Common myeloid progenitor, CD34-positive (primary cell): ENCODE measurements around the gene ZPBP.

ENCODE experiments used
- CTCF ChIA-PET: fragments of 350-600 bp; sonication (Branson Sonifier 250); formaldehyde crosslinking; loops from one replicate; lab custom pipeline; 2021; ENCODE audit warnings: antibody characterized with exemption; lab: Charles Lee
- POLR2A ChIA-PET: fragments of 350-600 bp; sonication (Branson Sonifier 250); formaldehyde crosslinking; loops from one replicate; lab custom pipeline; 2021; ENCODE audit warnings: antibody characterized with exemption; lab: Charles Lee
- DNase-seq, 3 donors: peaks; one replicate each; pipeline versions ENCODE4 v3.0.0 to v3.0.0-alpha.2; 2013
- H3K27ac ChIP-seq, 2 experiments: 1 replicate in 1 of 2; 2 replicates in 1 of 2; pipeline ENCODE4 v1.7.0; 2013; ENCODE audit warnings: inconsistent platforms in 2 of 2, low read length in 2 of 2, mild to moderate bottlenecking in 2 of 2, low read depth in 1 of 2, moderate library complexity in 1 of 2; ENCODE audit not compliant: severe bottlenecking in 2 of 2, insufficient read depth in 1 of 2, poor library complexity in 1 of 2
- H3K27me3 ChIP-seq, 5 experiments: replicated peaks in 2 of 5; 1 replicate in 3 of 5; 2 replicates in 2 of 5; pipeline versions ENCODE4 v1.6.1 to v1.7.0; 2013; ENCODE audit warnings: low read length in 4 of 5, mild to moderate bottlenecking in 2 of 5, moderate library complexity in 2 of 5, inconsistent platforms in 1 of 5; ENCODE audit not compliant: insufficient read depth in 5 of 5, control insufficient read depth in 4 of 5
- H3K36me3 ChIP-seq, 4 experiments: 1 replicate in 2 of 4; 2 replicates in 2 of 4; pipeline versions ENCODE4 v1.6.1 to v1.7.0; 2013; ENCODE audit warnings: low read length in 3 of 4, control low read depth in 1 of 4, mild to moderate bottlenecking in 1 of 4; ENCODE audit not compliant: control insufficient read depth in 4 of 4, insufficient read depth in 4 of 4
- H3K4me1 ChIP-seq, 4 experiments: 1 replicate in 3 of 4; 2 replicates in 1 of 4; pipeline versions ENCODE4 v1.6.1 to v1.7.1; 2013; ENCODE audit warnings: low read length in 3 of 4, mild to moderate bottlenecking in 3 of 4, control low read depth in 1 of 4, inconsistent platforms in 1 of 4, moderate library complexity in 1 of 4; ENCODE audit not compliant: control insufficient read depth in 4 of 4, insufficient read depth in 4 of 4; ENCODE audit errors: control extremely low read depth in 1 of 4
- H3K4me3 ChIP-seq, 7 experiments: 1 replicate in 4 of 7; 2 replicates in 3 of 7; pipeline versions ENCODE4 v1.5.1 to v1.7.0; 2013; ENCODE audit warnings: mild to moderate bottlenecking in 7 of 7, low read length in 6 of 7, moderate library complexity in 6 of 7, inconsistent platforms in 2 of 7, low read depth in 2 of 7, control low read depth in 1 of 7; ENCODE audit not compliant: insufficient read depth in 4 of 7, control insufficient read depth in 1 of 7; ENCODE audit errors: extremely low read depth in 1 of 7
- H3K9me3 ChIP-seq, 5 experiments: 1 replicate in 4 of 5; 2 replicates in 1 of 5; pipeline versions ENCODE4 v1.6.1 to v1.7.1; 2013; ENCODE audit warnings: low read length in 4 of 5, mild to moderate bottlenecking in 2 of 5, inconsistent platforms in 1 of 5, low read depth in 1 of 5, moderate library complexity in 1 of 5; ENCODE audit not compliant: control insufficient read depth in 4 of 5, insufficient read depth in 2 of 5; ENCODE audit errors: control extremely low read depth in 1 of 5
- WGBS: methylation state at CpG from one replicate; pipeline ENCODE4 v1.1.5; 2013; ENCODE audit not compliant: insufficient coverage; 5-methylcytosine and 5-hydroxymethylcytosine counted together

Gene ZPBP

DNA sequence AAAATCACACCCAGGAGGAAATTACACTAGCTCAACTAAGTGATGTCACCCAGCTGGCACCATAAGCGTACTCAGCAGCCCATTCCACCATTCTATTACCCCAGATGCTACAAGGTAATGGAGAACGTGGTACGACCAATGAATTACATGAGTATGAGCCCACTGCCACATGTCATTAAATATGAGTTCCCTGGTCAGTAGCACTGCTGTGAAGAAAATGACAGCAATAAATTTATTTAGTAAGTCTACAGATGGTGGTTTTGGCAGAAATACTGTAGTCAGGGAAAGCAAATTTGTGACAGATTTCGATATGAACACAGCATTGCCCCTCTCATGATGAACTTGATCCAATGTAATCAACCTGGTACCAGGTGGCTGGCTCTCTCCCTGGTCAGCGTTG is 165.4 kb downstream of the ZPBP start:
- ChIA-PET CTCF (no interaction called here), POLR2A (no interaction called here)
- peaks cover 0 to 9% (median 0%) of the 10 kb centered on the region in 5 experiments for H3K9me3 ChIP-seq
- no peak for DNase-seq
- no peaks in the 10 kb centered on the region for H3K36me3 ChIP-seq
- WGBS, result 100% methylated on average over 5 of the region's 5 CpGs
- no peak overlapping the region for H3K27ac ChIP-seq
- no peak overlapping the region for H3K4me3 ChIP-seq
- no peaks in the 10 kb centered on the region for H3K27me3 ChIP-seq
- no peaks in the 10 kb centered on the region for H3K4me1 ChIP-seq

DNA sequence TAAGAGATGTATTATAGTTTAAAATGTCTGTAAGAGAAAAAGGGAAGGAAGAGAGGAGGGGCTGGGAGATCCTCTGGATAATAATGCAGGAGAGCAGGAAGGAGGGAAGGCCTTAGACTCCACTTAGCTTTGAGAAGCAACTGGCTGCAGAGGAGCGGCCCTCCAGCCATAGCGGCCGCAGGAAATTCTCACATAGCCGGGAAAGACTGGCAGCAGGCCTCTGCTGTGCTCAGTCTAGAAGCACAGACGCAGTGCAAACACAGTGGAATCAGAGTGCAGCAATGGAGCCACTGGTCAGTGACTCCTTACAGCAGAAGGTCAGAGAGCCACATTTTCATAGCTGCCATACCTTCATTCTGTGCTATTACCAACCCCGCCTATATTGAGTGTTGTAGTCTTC is 166.3 kb downstream of the ZPBP start:
- DNase-seq, result no peak
- peaks cover 0 to 5% (median 0%) of the 10 kb centered on the region in 5 experiments for H3K9me3 ChIP-seq
- H3K4me1 ChIP-seq, result no peaks in the 10 kb centered on the region
- POLR2A ChIA-PET, result no interaction called here
- H3K4me3 ChIP-seq, result no peak overlapping the region
- H3K36me3 ChIP-seq, result no peaks in the 10 kb centered on the region
- WGBS, result 91% methylated on average over 5 of the region's 6 CpGs
- CTCF ChIA-PET, result no interaction called here
- H3K27ac ChIP-seq, result no peak overlapping the region
- no peaks in the 10 kb centered on the region for H3K27me3 ChIP-seq

DNA sequence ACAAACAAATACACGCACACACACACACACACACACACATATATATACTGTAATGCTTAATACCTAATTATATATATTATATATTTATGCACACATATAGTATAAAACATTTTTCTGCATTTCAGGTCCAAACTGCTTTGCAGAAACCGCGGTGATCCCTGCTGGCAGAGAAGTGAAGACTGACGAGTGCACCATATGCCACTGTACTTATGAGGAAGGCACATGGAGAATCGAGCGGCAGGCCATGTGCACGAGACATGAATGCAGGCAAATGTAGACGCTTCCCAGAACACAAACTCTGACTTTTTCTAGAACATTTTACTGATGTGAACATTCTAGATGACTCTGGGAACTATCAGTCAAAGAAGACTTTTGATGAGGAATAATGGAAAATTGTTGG is 181.1 kb downstream of the ZPBP start:
- no peak overlapping the region for H3K4me3 ChIP-seq
- no peaks in the 10 kb centered on the region for H3K36me3 ChIP-seq
- no peaks in the 10 kb centered on the region for H3K4me1 ChIP-seq
- H3K27ac ChIP-seq, result no peak overlapping the region
- ChIA-PET POLR2A (no interaction called here), CTCF (no interaction called here)
- WGBS, result 91% methylated on average over 6 of the region's 8 CpGs
- DNase-seq, result no peak
- H3K9me3 ChIP-seq, result peaks cover 0 to 3% (median 0%) of the 10 kb centered on the region in 5 experiments
- H3K27me3 ChIP-seq, result no peaks in the 10 kb centered on the region

DNA sequence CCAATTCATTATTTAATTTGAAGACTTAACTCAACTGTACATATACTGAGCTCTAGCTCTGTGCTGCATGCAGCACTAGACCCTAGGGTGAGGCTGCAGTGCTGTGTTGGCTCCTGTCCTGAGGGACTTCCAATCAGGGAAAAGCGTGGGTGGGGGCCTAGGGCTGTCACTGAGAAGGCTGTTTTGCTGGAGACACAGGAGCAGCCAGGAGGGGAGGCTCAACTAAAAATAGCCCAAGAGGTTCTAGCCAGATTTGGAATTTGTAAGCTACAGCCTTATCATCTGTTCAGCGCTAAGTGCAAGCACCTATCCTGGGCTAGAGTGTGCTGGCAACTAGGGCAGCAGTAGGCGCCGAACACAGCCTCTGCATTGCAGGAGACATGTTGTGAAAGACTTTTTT is 198.5 kb downstream of the ZPBP start:
- WGBS, result 93% methylated on average over 2 of the region's 4 CpGs
- POLR2A ChIA-PET, result no interaction called here

DNA sequence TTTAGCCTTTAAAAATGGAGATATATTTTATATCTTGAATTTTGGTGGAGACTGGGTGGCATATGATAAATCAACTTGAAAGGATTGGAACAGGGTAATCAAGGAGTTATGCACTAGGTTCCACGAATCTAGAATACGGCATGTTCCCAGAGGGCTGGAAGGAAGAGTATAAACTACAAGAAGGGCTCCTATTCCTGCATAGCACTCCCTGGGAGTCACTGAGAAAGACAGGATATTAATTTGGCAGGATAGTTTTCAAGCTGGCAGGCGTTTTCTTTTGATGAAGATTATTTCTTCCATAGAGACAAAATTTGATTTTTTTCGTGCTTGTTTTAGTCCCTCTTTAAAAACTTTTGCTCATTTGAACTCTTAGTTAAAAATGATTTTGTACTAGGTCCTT is 199.9 kb downstream of the ZPBP start:
- Histone ChIP-seq H3K4me3 (no peak overlapping the region), H3K9me3 (no peaks in the 10 kb centered on the region), H3K36me3 (no peaks in the 10 kb centered on the region), H3K27me3 (no peaks in the 10 kb centered on the region), H3K4me1 (no peaks in the 10 kb centered on the region), H3K27ac (no peak overlapping the region)
- 85% methylated on average over 3 of the region's 4 CpGs for WGBS
- DNase-seq, result no peak
- ChIA-PET CTCF (interaction anchor here (0.6 kb wide), 1 partner anchor 923 kb away, joined by 3 read pairs; no protein-coding TSS in a partner anchor), POLR2A (no interaction called here)

More for the DNA sequence above, 198.5 kb downstream of the ZPBP start:
- Histone ChIP-seq H3K9me3 (no peaks in the 10 kb centered on the region), H3K27me3 (no peaks in the 10 kb centered on the region), H3K4me3 (no peak overlapping the region), H3K36me3 (no peaks in the 10 kb centered on the region), H3K27ac (no peak overlapping the region), H3K4me1 (no peaks in the 10 kb centered on the region)
- DNase-seq, result no peak
- CTCF ChIA-PET, result no interaction called here

DNA sequence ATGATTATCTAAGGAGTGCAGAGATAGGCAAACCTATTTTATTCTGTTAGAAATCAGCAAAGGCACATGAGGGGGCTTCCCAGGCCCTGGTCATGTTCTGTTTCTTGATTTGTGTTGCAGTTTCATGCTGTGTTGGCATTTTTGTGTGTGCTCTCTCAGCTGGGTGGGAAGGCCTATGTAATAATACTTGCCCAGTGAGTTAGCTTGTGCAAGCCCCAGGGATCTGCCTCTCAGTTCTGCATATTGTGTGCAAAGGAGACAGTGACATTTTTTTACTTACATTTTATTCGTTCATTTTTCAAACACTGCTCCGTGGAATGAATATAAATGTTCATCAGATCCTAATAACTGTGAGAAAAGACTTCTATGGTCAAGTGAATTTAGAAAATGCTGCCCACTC is 200.6 kb downstream of the ZPBP start:
- Histone ChIP-seq H3K27me3 (no peaks in the 10 kb centered on the region), H3K27ac (no peak overlapping the region), H3K36me3 (no peaks in the 10 kb centered on the region), H3K4me3 (no peak overlapping the region), H3K4me1 (no peaks in the 10 kb centered on the region), H3K9me3 (no peaks in the 10 kb centered on the region)
- POLR2A ChIA-PET, result no interaction called here
- CTCF ChIA-PET, result no interaction called here
- DNase-seq, result no peak
- 80% methylated on average over 1 of the region's 2 CpGs for WGBS
